Limb (tissue), 2 donors: ENCODE data around the gene RNF40.

Experiments used
- DNase-seq, 2 donors: peaks; one replicate each; pipeline ENCODE4 v3.0.0-alpha.2; 2016; ENCODE audit errors: extremely low spot score in 2 of 2

RNF40 gene

DNA sequence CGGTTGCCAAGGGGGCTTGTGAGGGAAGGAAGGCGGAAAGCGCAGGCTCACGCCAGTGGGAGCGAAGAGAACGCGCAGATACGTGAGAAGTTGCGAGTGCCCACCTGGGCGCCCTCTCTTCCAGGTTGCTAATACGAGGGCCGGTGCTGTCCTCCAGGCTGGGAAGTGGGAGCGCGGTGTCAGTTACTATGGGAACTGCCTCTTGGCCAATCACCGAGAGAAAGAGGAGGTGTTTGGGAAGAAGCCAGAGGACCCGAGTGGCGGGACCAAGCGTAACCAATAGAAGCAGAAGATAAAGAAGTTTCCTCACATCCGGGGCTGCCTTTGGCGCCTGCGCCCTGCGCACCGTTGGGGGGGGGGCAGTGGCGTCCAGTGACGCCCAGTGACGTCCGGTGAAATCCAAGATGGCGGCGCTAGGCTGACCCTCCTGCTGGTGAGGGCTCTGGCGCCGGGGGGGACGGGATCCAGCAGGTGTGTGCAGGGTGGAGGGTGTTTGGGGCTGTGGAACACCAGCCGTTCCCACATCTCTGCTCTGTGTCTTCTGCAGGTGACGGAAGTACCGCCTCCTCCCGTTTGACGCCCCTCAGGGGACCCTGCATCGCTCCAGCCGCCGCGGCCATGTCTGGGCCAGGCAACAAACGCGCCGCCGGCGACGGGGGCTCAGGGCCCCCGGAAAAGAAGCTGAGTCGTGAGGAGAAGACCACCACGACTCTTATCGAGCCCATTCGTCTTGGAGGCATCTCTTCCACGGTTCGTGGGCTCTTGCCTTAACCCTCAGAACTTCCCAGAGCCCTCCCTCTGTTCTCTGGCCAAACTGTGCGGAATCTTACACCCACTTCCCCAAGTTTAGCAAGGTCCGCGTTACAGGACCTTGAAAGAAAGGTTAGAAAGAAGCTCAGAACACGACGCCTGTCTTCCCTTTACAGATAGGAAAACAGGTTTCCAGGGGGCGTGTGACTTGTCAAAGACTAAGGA is at the start of gene RNF40, which contains the start of gene CFAP119:
Gene RNF40, plus strand, starts transcription at position 395 of the 975 bp plus-strand sequence. Its CDS starts 224 bp downstream, at position 619.
Gene CFAP119, minus strand, starts transcription at position 135 of the 975 bp plus-strand sequence. CDS start 314 bp downstream, outside the sequence.
- peak; percentile 98 to 99 for DNase-seq

DNA sequence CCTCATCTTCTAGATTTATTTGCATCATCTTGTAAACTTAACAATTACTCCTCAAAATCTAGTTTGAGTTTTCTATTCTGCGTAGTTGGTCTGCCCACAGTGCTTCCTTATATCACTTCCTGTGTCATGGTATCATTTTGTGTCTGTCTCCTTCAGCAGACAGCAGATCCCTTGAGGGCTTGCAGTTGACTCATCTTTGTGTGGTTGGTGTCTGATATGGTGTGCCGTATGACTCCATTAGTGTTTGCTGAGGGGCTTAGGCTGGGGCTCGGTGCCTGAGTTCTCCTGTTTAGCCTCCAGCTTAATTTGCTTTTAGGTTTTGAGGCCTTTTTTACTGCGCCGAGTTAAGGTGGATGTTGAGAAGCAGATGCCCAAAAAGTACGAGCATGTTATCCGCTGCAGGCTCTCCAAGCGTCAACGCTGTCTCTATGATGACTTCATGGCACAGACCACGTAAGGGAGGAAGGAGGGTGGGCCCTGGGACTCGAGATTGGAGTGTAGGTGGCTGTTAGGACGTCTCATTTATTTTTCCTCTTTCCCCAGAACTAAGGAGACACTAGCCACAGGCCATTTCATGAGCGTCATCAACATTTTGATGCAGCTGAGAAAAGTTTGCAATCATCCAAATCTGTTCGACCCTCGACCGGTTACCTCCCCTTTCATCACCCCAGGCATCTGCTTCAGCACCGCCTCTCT is 46.2 kb upstream of the RNF40 start:
- no peak for DNase-seq

DNA sequence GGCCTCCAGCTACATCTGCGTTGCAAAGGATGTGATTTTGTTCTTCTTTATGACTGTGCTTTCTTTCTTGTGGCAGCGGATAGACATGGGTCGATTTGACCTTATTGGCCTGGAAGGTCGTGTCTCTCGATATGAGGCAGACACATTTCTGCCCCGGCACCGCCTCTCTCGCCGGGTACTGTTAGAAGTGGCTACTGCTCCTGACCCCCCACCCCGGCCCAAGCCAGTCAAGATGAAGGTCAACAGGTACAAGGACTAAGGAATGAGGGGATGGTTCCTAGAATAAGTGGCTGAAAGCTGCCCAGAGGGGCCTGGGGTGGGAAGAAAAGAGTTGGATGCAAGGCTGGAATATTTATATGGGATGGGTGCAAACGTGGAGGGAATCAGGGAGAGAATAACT is 42.0 kb upstream of the RNF40 start:
- no peak for DNase-seq

DNA sequence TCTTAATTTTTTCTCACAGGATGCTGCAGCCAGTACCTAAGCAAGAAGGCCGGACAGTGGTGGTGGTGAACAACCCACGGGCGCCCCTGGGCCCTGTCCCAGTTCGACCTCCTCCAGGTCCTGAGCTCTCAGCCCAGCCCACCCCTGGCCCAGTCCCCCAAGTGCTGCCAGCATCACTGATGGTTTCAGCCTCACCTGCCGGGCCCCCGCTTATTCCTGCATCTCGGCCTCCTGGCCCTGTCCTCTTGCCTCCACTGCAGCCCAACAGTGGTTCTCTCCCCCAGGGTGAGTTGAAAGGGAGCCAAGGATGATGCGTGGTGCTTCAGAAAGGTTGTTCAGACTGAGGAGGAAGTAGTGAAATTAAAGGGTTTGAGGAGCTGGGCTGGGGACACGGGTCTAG is 41.4 kb upstream of the RNF40 start:
- DNase-seq = no peak

DNA sequence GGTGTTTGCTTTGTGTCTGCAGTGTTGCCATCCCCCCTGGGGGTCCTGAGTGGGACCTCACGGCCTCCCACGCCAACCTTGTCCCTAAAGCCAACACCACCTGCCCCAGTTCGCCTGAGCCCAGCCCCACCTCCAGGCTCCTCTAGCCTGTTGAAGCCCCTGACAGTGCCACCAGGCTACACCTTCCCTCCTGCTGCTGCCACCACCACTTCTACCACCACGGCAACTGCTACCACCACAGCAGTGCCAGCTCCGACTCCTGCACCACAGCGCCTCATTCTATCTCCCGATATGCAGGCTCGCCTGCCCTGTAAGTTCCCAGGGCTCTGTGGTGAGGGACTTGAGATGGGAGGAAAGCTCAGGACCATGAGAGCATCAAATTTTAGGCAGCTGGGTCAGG is 41.0 kb upstream of the RNF40 start:
- DNase-seq = no peak

DNA sequence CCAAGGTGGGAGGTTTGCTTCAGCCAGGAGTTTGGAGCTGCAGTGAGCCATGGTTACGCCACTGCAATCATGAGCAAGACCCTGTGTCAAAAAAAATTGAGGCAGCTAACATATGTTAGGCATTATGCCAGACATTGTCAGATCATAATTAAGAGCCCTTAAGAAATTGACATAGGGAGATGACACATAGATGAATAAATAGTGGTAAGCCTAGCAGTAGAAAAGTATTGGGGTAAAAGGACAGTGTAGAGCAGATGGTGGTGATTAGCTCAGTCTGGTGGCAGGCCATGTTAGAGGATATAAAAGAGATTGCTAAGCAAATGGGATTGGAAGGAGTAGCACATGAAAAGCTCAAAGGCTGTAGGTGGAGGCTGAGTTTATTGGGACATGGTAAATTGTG is 40.5 kb upstream of the RNF40 start:
- no peak for DNase-seq

DNA sequence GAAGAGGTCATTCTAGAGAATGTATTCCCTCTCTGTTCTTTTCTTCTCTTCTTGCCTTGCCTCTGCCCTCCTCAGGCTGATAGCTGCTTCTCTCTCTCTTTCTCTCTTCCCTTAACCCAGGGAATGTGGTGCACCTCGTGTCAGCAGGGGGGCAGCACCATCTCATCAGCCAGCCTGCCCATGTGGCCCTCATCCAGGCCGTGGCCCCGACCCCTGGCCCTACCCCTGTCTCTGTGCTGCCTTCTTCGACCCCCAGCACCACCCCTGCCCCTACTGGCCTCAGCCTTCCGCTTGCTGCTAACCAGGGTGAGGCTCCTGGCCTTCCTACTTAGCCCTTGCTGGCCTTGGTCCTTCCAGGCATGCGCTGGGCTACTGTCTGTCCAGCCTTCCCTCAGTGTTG is 39.7 kb upstream of the RNF40 start:
- DNase-seq = no peak

DNA sequence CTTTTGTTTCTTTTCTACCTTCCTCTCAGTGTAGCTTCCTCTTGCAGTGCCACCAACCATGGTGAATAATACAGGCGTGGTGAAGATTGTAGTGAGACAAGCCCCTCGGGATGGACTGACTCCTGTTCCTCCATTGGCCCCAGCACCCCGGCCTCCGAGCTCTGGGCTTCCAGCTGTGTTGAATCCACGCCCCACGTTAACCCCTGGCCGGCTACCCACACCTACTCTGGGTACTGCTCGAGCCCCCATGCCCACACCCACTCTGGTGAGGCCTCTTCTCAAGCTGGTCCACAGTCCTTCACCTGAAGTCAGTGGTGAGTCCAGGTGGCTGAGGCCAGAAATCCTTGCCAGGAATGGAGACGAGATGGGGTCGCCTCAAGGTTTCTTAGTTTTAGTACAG is 39.2 kb upstream of the RNF40 start:
- no peak for DNase-seq

DNA sequence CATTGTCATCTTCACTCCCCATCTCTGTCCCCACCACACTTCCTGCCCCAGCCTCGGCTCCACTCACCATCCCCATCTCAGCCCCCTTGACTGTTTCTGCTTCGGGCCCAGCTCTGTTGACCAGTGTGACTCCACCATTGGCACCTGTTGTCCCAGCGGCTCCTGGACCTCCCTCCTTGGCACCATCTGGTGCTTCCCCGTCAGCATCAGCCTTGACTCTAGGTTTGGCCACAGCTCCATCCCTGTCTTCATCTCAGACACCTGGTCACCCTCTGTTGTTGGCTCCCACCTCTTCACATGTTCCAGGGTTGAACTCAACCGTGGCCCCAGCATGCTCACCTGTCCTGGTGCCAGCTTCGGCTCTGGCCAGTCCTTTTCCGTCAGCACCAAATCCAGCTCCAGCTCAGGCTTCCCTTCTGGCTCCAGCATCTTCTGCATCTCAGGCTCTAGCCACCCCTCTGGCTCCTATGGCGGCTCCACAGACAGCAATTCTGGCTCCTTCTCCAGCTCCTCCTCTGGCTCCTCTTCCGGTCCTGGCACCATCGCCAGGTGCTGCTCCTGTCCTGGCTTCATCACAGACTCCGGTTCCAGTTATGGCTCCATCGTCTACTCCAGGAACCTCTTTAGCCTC is 38.3 kb upstream of the RNF40 start:
- no peak for DNase-seq

DNA sequence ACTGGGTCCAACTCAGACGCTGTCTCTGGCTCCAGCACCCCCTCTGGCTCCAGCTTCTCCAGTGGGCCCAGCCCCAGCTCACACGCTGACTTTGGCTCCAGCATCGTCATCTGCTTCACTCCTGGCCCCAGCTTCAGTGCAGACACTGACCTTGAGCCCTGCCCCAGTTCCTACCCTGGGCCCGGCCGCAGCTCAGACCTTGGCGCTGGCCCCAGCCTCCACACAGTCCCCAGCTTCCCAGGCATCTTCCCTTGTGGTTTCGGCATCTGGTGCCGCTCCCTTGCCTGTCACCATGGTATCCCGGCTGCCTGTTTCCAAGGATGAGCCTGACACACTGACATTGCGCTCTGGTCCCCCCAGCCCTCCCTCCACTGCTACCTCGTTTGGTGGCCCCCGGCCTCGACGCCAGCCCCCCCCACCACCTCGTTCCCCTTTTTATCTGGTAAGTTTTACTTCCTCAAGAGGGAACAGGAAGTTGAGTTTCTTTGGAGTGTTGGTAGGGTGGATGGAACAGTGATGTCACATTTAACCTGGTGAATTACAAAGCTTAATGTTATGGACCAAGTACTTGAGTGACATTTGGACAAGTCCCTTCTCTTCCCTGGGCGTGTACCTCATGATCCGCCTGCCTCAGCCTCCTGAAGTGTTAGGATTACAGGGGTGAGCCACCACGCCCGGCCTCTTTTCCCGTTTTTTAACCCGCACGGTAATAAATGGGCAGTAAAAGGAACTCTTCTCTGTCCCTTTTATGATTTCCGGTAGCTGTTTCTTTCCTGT is 37.3 kb upstream of the RNF40 start:
- no peak for DNase-seq

DNA sequence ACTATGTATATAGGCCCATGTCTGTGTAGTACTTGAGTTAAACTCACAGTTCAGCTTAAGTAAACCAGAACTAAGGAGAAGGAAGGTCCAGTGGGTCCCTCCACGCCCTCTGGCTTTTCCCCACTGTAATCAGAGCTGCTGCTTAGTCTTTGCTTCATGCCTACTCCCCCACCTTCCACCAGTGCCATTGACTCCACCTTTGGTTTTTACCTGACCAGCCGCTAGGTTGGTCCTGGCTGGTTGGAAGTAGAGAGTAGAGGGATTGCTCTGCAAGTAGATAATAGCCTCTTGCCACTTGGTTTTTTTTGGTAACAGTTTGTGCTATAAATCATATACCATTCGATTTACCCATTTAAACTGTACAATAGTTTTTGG is 36.7 kb upstream of the RNF40 start:
- DNase-seq = no peak

DNA sequence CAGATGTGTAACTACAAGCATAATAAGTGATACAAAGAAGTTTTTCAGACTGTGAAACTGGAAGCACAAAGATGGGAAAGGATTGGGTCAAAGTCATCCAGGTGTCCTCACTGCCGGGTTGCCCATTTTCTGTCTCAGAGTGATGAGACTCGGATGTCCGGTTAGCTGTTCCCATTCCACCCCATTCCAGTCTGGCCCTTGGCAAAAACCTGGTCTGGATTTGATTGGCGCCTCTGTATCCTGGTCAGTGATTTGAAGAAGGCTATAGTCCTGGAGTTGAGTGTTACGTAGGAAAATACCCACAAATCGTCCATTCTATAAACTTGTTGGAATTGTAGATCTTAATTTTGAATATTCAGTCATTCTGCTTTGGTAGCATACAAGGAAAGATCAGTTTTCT is 33.8 kb upstream of the RNF40 start:
- no peak for DNase-seq

DNA sequence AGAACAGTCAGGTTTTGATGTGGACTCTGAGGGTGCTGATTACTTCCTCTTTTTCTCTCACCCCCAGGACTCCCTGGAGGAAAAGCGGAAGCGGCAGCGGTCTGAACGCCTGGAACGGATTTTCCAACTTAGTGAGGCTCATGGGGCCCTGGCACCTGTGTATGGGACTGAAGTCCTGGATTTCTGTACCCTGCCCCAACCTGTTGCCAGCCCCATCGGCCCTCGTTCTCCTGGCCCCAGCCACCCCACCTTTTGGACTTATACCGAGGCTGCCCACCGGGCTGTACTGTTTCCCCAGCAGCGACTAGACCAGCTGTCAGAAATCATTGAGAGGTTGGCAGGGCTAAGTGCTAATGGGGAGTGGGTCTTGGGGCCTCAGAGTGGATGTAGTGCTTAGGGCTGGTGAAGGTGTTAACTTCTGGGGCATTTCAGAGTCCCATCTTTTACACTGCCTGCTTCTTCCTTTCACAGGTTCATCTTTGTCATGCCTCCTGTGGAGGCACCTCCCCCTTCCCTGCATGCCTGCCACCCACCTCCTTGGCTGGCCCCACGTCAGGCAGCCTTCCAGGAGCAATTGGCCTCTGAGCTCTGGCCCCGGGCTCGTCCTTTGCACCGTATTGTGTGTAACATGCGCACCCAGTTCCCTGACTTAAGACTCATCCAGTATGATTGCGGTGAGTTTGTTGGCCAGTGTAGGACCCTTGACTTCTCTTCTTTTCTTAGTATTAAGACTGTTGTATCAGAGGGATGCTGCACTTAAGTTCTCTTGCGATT is 33.0 kb upstream of the RNF40 start:
- DNase-seq = no peak

DNA sequence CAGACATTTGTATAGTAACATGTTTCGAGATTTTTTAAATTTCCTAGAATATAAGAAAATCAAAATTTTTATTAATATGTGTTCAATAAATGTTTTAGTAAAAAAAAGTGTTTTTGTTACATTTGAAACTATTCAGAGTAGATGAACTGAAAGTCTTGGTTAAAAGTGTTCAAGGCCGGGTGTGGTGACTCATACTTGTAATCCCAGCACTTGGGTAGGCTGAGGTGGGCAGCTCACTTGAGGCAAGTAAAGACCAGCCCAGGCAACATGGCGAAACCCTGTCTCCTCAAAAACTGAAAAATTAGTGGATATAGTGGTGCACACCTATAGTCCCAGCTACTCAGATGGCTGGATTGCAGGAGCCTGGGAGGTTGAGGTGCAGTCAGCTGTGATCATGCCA is 30.7 kb upstream of the RNF40 start:
- no peak for DNase-seq

DNA sequence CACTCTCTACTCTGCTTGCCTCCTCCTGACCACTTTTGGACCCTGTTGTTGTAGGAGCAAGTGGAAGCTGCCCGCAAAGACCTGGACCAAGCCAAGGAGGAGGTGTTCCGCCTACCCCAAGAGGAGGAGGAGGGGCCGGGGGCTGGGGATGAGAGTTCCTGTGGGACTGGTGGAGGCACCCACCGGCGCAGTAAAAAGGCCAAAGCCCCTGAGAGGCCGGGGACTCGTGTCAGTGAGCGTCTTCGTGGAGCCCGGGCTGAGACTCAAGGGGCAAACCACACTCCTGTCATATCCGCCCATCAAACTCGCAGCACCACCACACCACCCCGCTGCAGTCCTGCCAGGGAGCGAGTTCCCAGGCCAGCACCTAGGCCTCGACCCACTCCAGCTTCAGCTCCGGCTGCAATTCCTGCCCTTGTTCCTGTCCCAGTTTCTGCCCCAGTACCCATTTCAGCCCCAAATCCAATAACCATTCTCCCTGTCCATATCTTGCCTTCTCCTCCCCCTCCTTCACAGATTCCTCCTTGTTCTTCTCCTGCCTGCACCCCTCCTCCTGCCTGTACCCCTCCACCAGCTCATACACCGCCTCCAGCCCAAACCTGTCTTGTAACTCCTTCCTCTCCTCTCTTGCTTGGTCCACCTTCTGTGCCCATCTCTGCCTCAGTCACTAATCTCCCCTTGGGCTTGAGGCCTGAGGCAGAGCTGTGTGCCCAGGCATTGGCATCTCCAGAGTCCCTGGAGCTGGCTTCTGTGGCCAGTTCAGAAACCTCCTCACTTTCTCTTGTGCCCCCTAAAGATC is 24.9 kb upstream of the RNF40 start:
- DNase-seq = no peak

DNA sequence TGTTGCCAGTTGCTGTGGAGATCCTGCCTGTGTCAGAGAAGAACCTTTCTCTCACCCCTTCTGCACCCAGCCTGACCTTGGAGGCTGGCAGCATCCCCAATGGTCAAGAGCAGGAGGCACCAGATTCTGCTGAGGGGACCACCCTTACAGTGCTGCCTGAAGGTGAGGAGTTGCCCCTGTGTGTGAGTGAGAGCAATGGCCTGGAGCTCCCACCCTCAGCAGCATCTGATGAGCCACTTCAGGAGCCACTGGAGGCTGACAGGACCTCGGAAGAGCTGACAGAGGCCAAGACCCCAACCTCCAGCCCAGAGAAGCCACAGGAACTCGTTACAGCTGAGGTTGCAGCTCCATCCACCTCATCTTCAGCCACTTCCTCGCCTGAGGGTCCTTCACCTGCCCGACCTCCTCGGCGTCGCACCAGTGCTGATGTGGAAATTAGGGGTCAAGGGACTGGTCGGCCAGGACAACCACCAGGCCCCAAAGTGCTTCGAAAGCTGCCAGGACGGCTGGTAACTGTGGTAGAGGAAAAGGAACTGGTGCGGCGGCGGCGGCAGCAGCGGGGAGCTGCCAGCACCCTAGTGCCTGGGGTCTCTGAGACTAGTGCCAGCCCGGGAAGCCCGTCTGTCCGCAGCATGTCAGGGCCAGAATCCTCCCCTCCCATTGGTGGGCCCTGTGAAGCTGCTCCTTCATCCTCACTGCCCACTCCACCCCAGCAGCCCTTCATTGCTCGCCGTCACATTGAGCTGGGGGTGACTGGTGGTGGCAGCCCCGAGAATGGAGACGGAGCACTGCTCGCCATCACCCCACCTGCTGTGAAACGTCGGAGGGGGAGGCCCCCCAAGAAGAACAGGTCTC is 24.1 kb upstream of the RNF40 start:
- no peak for DNase-seq

DNA sequence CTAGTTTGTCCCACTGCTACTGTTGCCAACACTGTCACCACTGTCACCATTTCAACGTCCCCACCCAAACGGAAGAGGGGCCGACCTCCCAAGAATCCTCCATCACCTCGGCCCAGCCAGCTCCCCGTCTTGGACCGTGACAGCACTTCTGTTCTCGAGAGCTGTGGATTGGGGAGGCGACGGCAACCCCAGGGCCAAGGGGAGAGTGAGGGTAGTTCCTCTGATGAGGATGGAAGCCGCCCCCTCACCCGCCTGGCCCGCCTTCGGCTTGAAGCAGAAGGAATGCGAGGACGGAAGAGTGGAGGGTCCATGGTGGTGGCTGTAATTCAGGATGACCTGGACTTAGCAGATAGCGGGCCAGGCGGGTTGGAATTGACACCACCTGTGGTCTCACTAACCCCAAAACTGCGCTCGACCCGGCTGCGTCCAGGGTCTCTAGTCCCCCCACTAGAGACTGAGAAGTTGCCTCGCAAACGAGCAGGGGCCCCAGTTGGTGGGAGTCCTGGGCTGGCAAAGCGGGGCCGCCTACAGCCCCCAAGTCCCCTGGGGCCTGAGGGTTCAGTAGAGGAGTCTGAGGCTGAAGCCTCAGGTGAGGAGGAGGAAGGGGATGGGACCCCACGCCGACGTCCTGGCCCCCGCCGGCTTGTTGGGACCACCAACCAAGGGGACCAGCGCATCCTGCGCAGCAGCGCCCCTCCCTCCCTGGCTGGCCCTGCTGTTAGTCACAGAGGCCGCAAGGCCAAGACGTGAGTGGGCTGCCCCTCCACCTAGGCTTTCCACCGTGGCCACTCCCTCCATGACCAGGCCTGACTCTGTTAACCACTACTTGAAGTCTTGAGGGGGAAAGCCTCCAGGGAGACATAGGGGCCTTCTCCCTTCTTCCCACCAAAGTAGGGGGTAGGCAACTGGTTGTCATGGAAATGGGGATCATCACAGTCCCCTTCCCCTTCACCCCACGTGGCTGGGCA is 22.9 kb upstream of the RNF40 start:
- DNase-seq = no peak
